Endothelial cell of umbilical vein (primary cell): Measurements from ENCODE around the gene MAP1LC3B2.

ENCODE experiments used
- EZH2 ChIP-seq: IDR thresholded peaks from 2 replicates; pipeline ENCODE4 v1.6.1; 2012; ENCODE audit warnings: borderline replicate concordance, low read depth, mild to moderate bottlenecking, moderate library complexity, low read length, inconsistent platforms; ENCODE audit not compliant: severe bottlenecking
- FOS ChIP-seq: IDR thresholded peaks from 2 replicates; pipeline ENCODE4 v1.6.1; 2011; ENCODE audit warnings: mild to moderate bottlenecking, low read length, moderate library complexity, borderline replicate concordance; ENCODE audit not compliant: insufficient read depth
- GATA2 ChIP-seq: IDR thresholded peaks from 2 replicates; pipeline ENCODE4 v1.7.0; 2011; ENCODE audit warnings: low read depth, mild to moderate bottlenecking, moderate library complexity, mixed read lengths, low read length; ENCODE audit not compliant: insufficient read length, insufficient read depth
- JUN ChIP-seq: IDR thresholded peaks from 2 replicates; pipeline ENCODE4 v1.6.1; 2011; ENCODE audit warnings: borderline replicate concordance, low read depth; ENCODE audit not compliant: insufficient read length, insufficient read depth
- MAX ChIP-seq: IDR thresholded peaks from 2 replicates; pipeline ENCODE4 v1.6.1; 2011; ENCODE audit not compliant: insufficient read depth, insufficient read length
- MYC ChIP-seq: IDR thresholded peaks from one replicate; pipeline ENCODE4 v1.6.1; 2011; ENCODE audit warnings: mild to moderate bottlenecking, low read depth, low read length
- POLR2A ChIP-seq: IDR thresholded peaks from 2 replicates; pipeline ENCODE4 v1.6.1; 2012; ENCODE audit warnings: low read depth, mild to moderate bottlenecking, control low read depth, low read length
- POLR2AphosphoS5 ChIP-seq: IDR thresholded peaks from 2 replicates; pipeline ENCODE4 v1.6.1; 2012; ENCODE audit warnings: low read depth, mild to moderate bottlenecking, control low read depth, low read length, moderate library complexity; ENCODE audit not compliant: insufficient read depth
- TF ChIP-seq, protein P1 (sequence below), 2 donors: IDR thresholded peaks; 1 replicate in 1 of 2; 2 replicates in 1 of 2; pipeline ENCODE4 v1.5.1; 2011; ENCODE audit warnings: low read length in 2 of 2, mild to moderate bottlenecking in 2 of 2, moderate library complexity in 2 of 2, control low read depth in 1 of 2, inconsistent platforms in 1 of 2, low read depth in 1 of 2; ENCODE audit not compliant: insufficient read depth in 1 of 2; ENCODE audit errors: extremely low read depth in 1 of 2

- TF ChIP-seq, protein P1, sequence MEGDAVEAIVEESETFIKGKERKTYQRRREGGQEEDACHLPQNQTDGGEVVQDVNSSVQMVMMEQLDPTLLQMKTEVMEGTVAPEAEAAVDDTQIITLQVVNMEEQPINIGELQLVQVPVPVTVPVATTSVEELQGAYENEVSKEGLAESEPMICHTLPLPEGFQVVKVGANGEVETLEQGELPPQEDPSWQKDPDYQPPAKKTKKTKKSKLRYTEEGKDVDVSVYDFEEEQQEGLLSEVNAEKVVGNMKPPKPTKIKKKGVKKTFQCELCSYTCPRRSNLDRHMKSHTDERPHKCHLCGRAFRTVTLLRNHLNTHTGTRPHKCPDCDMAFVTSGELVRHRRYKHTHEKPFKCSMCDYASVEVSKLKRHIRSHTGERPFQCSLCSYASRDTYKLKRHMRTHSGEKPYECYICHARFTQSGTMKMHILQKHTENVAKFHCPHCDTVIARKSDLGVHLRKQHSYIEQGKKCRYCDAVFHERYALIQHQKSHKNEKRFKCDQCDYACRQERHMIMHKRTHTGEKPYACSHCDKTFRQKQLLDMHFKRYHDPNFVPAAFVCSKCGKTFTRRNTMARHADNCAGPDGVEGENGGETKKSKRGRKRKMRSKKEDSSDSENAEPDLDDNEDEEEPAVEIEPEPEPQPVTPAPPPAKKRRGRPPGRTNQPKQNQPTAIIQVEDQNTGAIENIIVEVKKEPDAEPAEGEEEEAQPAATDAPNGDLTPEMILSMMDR (IDR thresholded peaks at IDR 0.05; ENCODE audit: extremely low read depth in 1 of 2, insufficient read depth in 1 of 2, low read depth in 1 of 2, low read length in 2 of 2) = no peak
- no peak for TF ChIP-seq MAX
- no peak for TF ChIP-seq FOS
- no peak for TF ChIP-seq POLR2A
- TF ChIP-seq EZH2 = no peak
- TF ChIP-seq JUN = no peak
- TF ChIP-seq POLR2AphosphoS5 = no peak
- no peak for TF ChIP-seq GATA2
- TF ChIP-seq MYC = no peak
These were observed 29.5 kb upstream of the MAP1LC3B2 start for GRCh38 chr12:116529686-116530085.
